ENCODE results near the gene PSMG3.

GRCh38 chr7:1562597-1563051 lies 7.2 kb downstream of the PSMG3 start:
- TF ChIP-seq EP300 (IDR thresholded peaks at IDR 0.05) (no peak), CTCF (IDR thresholded peaks at IDR 0.05) (no peak), POLR2A (IDR thresholded peaks at IDR 0.05) (no peak)
